GM13976 (cell line): Measurements from ENCODE around the gene NCAM1.

Experiments used
- DNase-seq: peaks from one replicate; pipeline ENCODE4 v3.0.0; 2012; ENCODE audit warnings: low spot score
- in situ Hi-C: fragments of 300-500 bp; cut with MboI; formaldehyde crosslinking; loops from one replicate; pipeline ENCODE4 v1.12.0; 2022; ENCODE audit warnings: low sequenced_read_pairs, mixed read lengths, inconsistent platforms; ENCODE audit not compliant: unreplicated experiment
- TF ChIP-seq, protein P1 (sequence below): IDR thresholded peaks from 2 replicates; pipeline ENCODE4 v1.5.1; 2012; ENCODE audit warnings: borderline replicate concordance, mild to moderate bottlenecking; ENCODE audit not compliant: insufficient read depth; ENCODE audit errors: extremely low read depth, missing control alignments, control extremely low read depth

Gene NCAM1

DNA sequence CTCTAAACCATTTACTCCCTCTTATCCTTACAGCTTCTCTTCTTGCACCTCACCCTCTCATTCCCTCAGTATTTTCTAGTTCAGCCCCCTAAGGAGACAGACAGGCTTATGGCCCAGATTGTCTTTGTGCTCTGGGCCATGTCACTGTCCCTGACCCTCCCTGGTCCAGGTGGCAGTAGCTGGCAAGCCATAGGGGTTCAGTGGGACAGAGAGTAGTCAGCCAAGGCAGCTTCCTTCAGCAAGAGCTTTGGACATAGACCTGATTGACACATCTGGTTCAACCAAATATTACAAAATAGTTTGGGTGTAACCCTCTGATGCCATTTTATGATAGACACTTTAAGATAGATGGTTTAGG lies 53.9 kb downstream of the NCAM1 start:
- no peak for DNase-seq
- TF ChIP-seq, protein P1, sequence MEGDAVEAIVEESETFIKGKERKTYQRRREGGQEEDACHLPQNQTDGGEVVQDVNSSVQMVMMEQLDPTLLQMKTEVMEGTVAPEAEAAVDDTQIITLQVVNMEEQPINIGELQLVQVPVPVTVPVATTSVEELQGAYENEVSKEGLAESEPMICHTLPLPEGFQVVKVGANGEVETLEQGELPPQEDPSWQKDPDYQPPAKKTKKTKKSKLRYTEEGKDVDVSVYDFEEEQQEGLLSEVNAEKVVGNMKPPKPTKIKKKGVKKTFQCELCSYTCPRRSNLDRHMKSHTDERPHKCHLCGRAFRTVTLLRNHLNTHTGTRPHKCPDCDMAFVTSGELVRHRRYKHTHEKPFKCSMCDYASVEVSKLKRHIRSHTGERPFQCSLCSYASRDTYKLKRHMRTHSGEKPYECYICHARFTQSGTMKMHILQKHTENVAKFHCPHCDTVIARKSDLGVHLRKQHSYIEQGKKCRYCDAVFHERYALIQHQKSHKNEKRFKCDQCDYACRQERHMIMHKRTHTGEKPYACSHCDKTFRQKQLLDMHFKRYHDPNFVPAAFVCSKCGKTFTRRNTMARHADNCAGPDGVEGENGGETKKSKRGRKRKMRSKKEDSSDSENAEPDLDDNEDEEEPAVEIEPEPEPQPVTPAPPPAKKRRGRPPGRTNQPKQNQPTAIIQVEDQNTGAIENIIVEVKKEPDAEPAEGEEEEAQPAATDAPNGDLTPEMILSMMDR = no peak
- in situ Hi-C loops = no loop called here

DNA sequence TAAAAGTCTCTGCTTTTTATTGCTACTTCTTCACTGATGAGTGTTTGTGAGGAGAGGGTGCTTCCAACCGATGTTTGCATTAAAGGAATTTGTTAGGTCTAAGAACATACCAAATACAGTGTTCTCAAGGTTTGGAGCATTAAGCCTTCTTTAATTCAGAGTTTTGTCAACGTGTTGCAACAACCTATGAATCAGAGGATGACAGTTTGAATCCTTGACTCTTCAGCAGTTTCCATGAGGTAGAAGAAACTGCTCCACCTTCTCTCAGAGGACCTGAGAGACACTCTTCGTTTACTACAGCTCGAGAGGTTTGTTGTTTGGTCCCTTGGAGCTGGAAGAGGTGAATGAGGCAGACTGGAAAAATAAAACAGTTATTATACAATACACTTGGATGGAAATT lies 55.7 kb downstream of the NCAM1 start:
- TF ChIP-seq, protein P1 = no peak
- in situ Hi-C loops = no loop called here
- DNase-seq = no peak

DNA sequence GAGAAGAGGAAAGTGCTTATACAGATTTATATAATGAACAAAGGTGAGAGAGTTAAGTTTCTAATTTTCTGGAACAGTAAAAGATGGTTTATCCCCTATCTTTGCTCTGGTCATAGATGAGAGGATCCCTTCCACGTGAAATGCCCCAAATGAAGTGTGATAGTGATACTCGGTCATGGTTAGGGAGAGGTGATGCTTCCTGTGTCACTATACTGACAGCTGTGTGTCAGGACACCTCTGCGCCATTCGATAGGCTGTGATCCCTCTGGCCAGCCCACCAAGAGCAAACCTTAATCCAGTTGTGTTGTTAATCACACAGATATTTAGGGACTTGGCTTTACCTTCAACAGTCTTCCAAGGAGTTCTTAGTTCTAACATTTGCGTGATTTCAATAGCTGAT lies 57.7 kb downstream of the NCAM1 start:
- TF ChIP-seq, protein P1 = no peak
- no peak for DNase-seq
- in situ Hi-C loops = no loop called here

DNA sequence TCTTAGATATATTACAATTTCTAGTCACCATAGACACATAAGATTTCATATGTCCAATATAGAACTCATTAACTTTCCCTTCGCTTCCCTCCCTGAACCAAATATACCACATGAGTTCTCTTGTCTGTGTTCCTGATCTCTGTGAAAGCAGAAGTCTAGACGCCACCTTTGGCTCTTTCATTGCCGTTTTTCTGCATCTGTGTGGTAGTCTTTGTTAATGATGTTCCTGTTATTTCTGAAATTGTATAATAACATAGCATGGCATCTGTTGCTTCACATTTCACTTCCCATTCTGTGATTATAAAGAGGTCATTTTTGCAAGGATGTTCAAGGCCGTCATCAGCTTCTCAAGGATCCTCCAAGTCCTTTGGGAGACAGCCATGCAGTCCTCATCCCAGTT lies 58.5 kb downstream of the NCAM1 start:
- in situ Hi-C loops = no loop called here
- TF ChIP-seq, protein P1 = no peak
- no peak for DNase-seq

DNA sequence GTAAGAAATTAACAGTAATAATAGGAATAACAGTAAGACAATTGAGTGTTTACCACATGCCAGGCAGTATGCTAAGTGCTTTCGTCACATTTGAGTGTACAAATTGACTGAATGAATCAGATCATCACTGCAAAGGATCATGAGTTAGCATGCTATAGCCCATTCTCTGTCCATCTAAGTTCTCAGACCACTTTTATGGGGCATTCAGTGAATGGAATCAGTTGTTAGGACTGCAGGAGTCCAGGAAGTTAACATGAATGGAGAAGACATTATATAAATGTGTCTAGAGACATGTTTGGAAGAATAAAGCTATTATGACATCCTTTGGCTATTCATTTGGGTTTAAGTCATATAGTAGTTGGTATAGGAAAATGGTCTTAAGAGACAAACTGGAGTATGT lies 59.9 kb downstream of the NCAM1 start:
- TF ChIP-seq, protein P1 = no peak
- DNase-seq = no peak
- in situ Hi-C loops = no loop called here

DNA sequence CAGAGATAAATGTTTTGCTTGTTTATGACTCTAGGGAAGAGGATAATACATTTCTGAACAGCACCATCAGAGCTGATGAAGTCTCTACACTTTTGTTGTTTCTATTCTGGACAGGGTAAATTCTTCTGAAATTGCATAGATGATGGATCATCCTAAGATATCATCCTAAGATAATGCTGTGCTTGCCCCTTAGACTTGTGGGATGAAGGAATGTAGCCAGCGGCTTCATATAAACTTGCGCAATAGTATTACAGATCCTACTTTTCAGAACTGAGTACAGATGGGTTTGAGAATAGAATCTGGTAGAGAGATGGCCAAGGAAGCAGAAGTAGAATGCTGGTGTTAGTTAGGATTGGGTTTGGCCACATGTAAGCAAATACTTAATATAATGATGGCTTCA lies 61.0 kb downstream of the NCAM1 start:
- DNase-seq = no peak
- TF ChIP-seq, protein P1 = no peak
- in situ Hi-C loops = no loop called here

DNA sequence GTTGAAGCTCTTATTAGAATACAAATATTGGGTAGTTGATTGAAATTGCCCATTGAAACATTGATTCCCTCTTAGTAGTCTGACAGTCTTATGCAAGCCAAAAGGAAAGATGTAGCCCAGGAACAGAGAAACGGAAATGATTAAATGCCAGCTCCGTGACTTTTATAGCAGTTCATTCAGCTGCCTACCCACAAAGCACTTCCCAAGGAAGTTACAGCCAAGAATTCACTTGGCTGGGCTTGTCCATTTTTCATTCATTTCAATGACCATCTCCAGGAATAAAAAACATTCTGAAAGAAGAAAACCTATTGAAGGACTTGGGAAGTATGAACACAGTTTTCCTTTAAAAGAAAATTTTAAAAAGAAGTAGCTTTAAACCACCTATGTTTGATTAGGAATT lies 62.0 kb downstream of the NCAM1 start:
- TF ChIP-seq, protein P1 = no peak
- in situ Hi-C loops = no loop called here
- DNase-seq = no peak
